GM18511 (cell line): ENCODE data around the gene COA3.
"Not testable (repeated sequence)": the region's sequence is repeated elsewhere in the genome, so short reads cannot be mapped to it uniquely, and the experiment has no call there.

Source experiments
- ATAC-seq: cut with Tn5 transposase; IDR thresholded peaks from one replicate; pipeline ENCODE4 v1.9.1; 2021; ENCODE audit warnings: mild to moderate bottlenecking, moderate library complexity; ENCODE audit not compliant: unreplicated experiment

The COA3 gene

GRCh38 chr17:42782166-42783061, 16.1 kb downstream of the COA3 start:
- no peak for ATAC-seq

DNA sequence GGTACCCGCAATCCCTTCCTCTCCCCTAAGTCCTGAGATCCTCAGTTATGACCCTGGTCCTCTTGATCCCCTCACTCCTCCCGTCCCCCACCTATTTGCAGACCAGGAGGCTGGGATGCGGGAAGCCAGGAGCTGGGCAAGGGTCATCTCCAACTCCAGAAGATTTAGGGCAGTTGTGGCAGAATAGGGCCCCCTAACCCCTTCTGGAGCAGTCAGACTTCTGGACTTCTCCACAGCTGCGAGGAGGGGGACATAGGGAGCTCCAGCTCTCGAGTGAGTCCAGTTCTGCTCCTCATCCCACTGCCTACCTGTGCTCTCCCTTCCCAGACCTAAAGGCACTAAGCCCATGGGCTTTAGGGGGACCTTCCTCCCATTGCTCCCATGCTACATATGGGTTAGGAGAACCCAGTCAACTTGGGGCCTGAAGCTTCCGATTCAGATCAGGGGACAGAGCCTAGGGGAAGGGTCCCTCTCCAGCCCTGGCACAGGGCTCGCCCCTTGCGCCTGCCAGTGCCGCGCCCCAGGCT, 16.8 kb downstream of the COA3 start:
- no peak for ATAC-seq

DNA sequence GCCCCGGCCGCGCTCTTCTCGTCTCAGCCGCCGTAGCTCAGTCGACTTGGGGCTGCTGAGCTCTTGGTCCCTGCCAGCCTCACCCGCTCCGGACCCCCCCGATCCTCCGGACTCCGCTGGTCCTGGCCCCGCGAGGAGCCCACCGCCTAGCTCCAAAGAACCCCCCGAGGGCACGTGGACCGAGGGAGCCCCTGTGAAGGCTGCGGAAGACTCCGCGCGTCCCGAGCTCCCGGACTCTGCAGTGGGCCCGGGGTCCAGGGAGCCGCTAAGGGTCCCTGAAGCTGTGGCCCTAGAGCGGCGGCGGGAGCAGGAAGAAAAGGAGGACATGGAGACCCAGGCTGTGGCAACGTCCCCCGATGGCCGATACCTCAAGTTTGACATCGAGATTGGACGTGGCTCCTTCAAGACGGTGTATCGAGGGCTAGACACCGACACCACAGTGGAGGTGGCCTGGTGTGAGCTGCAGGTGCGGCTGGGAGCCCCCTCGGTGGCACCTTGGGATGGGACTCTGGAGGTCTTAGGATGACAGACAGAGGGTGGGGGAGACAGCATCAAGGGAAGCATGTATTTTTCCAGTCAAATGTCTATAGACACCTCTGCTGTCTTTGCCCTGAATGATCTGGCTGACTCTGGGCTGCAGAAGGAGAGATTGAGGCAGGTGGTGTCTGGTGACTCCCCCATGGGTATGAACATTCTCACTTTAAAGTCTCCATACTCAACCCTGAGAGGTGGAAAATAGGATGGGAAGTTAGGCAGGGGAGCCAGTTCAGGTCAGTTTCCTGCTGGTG, 17.5 kb downstream of the COA3 start:
- ATAC-seq: no peak

DNA sequence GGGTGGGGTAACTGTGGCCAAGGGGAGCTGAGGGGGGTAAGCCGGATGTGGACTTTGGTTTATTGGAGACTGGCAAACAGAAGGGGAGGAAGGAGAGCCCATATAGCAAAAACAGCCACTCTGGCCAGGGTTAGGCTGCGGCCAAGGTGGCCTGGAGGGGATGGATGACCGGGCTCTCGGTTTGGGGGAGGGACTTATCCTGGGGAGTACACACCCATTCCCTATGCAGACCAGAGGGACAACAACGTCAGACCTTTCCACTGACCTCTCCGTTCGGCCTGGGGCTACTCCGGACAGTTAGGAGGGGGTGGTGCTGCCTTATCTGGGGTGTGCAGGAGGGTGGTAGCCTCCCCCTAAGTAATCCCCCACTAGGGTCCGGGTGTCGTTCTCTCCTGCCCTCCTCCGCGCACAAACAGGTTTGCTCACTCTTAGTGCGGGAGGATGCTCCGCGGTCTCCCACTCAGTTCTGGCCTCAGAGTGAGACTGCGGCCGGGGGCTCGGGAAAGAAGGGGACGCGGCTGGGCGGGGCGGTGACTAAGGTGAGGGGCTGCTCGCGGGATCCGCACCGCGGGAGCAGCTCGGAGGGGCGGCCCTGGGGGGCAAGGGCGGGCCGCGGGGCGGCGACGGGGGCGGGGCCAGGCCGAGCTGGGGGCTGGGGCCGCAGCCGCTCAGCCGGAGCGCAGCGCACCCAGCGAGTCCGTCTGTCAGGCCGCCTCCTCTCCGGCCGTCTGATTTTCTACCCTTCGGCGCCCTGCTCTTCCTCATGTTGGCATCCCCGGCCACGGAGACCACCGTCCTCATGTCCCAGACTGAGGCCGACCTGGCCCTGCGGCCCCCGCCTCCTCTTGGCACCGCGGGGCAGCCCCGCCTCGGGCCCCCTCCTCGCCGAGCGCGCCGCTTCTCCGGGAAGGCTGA, 18.3 kb downstream of the COA3 start, which contains the start of gene WNK4:
TSS of gene WNK4 (plus strand) at position 675 of the 915 bp plus-strand sequence. CDS start at position 764, 89 bp downstream.
- no peak for ATAC-seq

DNA sequence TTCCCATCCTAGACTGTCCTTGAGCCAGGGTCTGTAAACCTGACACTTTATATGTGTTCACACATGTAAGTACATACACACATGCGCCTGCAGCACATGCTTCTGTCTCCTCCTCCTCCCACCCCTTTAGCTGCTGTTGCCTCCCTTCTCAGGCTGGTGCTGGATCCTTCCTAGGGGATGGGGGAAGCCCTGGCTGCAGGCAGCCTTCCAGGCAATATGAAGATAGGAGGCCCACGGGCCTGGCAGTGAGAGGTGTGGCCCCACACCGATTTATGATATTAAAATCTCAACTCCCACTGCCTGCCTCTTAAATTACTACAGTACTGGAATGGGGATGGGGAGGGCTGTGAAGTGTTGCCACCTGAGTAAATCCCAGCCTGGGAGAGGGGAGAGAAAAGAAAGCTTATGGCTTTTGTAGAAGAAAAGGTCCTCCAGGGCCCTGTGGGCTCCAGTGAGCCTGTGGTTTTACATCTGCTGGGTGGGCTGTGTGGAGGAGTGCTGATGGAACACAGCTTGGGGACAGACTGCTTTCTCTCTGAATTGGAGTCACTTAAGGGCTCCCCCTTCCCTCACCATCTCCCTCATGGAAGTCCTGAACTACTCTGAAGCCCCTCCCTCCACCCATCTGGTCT, 19.1 kb downstream of the COA3 start:
- no peak for ATAC-seq

- ATAC-seq: no peak
Observed at GRCh38 chr17:42778570-42778969, 19.9 kb downstream of the COA3 start.

GRCh38 chr17:42775534-42776098, 22.9 kb downstream of the COA3 start:
- no peak for ATAC-seq

DNA sequence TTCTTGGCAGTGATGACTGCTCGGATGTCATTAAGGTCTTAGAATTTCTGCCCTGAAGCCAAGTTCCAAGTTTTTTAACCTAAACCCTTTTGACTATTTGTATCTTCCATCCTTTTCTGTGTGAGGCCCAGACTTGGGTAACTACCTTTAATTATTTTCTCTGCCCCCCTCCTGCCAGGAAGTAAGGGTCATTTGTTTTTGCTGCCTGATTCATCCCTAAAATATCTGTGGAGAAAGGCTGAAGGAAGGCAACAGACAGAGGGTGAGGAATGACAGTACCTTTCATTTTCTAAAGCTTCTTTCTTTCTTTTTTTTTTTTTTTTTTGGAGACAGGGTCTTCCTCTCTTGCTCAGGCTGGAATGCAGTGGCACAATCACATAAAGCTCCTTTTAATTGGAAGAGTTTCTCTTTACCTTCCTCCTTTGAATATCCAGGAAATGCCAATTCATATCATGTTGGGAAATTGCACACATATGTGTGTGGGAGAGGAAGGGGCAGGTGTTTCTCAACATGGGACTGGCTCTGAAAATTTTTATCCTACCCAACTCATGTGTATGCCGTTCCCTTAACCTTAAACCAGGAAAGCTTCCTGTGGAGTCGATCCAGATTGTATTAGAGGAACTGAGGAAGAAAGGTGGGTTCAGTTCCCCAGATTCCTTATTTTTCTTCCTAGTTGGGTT, 24.3 kb downstream of the COA3 start:
- ATAC-seq: no peak

- ATAC-seq: peak; percentile 87
Observed at GRCh38 chr17:42773290-42774035, 25.0 kb downstream of the COA3 start, which contains the start of gene VPS25. Gene VPS25 (plus strand): TSS chr17:42773449. CDS start chr17:42773476, 27 bp downstream.

- ATAC-seq: no peak
Observed at GRCh38 chr17:42772945-42773289, 25.6 kb downstream of the COA3 start.

GRCh38 chr17:42769964-42770363, 28.5 kb downstream of the COA3 start:
- ATAC-seq: not testable (repeated sequence)

GRCh38 chr17:42768006-42768405, 30.5 kb downstream of the COA3 start:
- not testable (repeated sequence) for ATAC-seq

DNA sequence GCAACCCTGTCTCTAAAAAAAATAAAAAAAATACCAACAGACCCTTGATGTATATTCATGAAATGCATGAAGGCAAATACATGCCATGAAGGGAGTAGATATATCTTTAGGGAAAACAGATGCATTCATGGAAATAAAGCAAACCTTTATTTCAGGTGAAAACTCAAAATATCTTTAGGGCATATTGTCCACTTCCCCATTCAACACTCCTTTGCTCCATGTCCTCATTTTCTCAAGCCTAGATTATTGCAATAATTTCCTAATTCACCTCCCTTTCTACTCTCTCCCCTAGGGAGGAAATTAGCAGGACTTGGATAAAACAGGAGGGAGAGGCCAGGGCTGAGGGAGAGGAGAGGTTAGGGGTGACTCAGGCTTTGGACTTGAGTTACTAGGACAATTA, 31.0 kb downstream of the COA3 start:
- no peak for ATAC-seq

DNA sequence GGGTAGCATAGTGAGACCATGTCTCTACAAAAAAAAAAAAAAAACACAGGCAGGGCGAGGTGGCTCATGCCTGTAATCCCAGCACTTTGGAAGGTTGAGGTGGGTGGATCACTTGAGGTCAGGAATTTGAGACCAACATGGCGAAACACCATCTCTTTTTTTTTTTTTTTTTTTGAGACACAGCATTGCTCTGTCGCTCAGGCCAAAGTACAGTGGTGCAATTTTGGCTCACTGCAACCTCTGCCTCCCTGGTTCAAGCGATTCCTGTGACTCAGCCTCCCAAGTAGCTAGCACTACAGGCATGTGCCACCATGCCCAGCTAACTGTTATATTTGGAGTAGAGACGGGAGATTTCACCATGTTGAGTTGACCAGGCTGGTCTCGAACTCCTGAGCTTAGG, 32.4 kb downstream of the COA3 start:
- no peak for ATAC-seq

- ATAC-seq: no peak
Observed at GRCh38 chr17:42761638-42762037, 36.9 kb downstream of the COA3 start.

DNA sequence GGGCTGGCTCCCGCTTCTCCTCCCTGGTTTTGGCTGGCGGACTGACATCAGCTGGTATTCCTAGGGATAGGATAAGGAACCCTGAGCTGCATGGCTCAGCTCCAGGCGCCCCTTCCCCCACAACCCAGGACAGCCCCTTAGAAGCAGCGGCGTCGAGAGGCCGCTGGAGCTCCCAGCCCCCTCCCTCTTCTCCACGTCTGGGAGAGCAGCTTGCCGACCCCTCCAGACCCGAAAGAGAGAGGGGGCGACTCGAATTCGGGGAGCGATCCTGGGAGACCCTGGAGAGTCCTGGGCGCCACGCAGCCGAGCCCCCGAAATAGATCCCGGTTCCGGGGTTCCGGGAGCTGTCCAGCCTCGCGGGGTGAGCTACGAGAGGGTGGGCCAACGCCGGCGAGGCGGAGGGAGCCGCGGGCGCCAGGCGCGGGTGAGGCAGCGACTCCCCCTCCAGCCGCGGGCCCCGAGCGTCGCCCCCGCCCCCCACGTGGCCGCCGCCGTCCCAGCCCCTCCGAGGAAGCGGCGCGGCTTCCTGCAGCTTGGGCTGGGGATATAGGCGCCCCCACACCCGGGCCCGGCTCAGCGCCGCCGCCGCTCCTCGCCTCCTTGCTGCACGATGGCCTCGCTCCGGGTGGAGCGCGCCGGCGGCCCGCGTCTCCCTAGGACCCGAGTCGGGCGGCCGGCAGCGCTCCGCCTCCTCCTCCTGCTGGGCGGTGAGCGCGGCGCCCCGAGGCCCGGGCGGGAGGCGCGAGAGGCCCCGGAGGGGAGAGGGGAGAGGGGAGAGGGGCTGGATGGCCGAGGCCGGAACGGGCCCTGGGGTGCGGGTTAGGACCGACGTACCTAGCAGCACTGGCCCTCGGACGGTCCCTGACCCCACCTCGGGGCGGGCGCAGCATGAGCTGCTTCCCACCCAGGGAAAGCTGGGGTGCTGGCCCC, 37.6 kb downstream of the COA3 start, which contains the start of gene RAMP2:
TSS of gene RAMP2 (plus strand) at position 576 of the 930 bp plus-strand sequence. CDS start at position 611, 35 bp downstream.
- no peak for ATAC-seq

- ATAC-seq: peak; percentile 55
Observed at GRCh38 chr17:42759982-42760651, 38.4 kb downstream of the COA3 start.
